Measurements from ENCODE around the gene FRAT2. TPM values are rescaled to one million over a fixed set of nuclear protein-coding genes. Genes with fewer than 3 reads are reported as not detected.

Gene FRAT2
- total and polyA plus RNA-seq, 2 of the 13 experiments (the other 11 are each of a cell fraction or from before 2014, with no cell fraction given): 7.2 to 14.1 TPM

GRCh38 chr10:97373456-97373855 lies 38.9 kb upstream of the FRAT2 start (continued):
- TF ChIP-seq ATF6 (CRISPR knock-in tag; conservative IDR thresholded peaks at IDR 0.05): no peak
- TF ChIP-seq NR0B2 (CRISPR knock-in tag; IDR thresholded peaks at IDR 0.05): no peak
- TF ChIP-seq PAX8 (CRISPR knock-in tag; IDR thresholded peaks at IDR 0.05; ENCODE audit: borderline replicate concordance): no peak
- no peak for TF ChIP-seq MYC (CRISPR knock-in tag; IDR thresholded peaks at IDR 0.05; ENCODE audit: borderline replicate concordance)
- no peak for TF ChIP-seq NFIC (IDR thresholded peaks at IDR 0.05; ENCODE audit: low read length)
- no peak for TF ChIP-seq AFF4 (CRISPR knock-in tag; IDR thresholded peaks at IDR 0.05)
- TF ChIP-seq TFDP2 (CRISPR knock-in tag; IDR thresholded peaks at IDR 0.05): no peak
